WERI-Rb-1 (cell line): ENCODE results near the gene DEPP1.

Experiments
- DNase-seq: peaks from one replicate; pipeline ENCODE4 v3.0.0-alpha.2; 2020
- H3K27ac ChIP-seq: fragments of 250-450 bp; sonication (Bioruptor Pico); 2 replicates; pipeline ENCODE4 v1.5.1; 2020; ENCODE audit warnings: mild to moderate bottlenecking, moderate library complexity
- H3K27me3 ChIP-seq: fragments of 250-450 bp; sonication (Bioruptor Pico); 2 replicates; pipeline ENCODE4 v1.5.1; 2021; ENCODE audit warnings: mild to moderate bottlenecking, low read depth, moderate library complexity; ENCODE audit not compliant: insufficient read depth, severe bottlenecking
- H3K36me3 ChIP-seq: fragments of 250-450 bp; sonication (Bioruptor Pico); 2 replicates; pipeline ENCODE4 v1.5.1; 2020; ENCODE audit warnings: mild to moderate bottlenecking, moderate library complexity
- H3K4me3 ChIP-seq: 2 replicates; pipeline ENCODE4 v1.5.1; 2011; ENCODE audit warnings: low read depth, mild to moderate bottlenecking, control low read depth, low read length
- H3K9me3 ChIP-seq: fragments of 250-450 bp; sonication (Bioruptor Pico); 2 replicates; pipeline ENCODE4 v1.5.1; 2021; ENCODE audit warnings: mild to moderate bottlenecking, moderate library complexity; ENCODE audit not compliant: severe bottlenecking
- CTCF ChIP-seq: IDR thresholded peaks from 2 replicates; pipeline ENCODE4 v1.5.1; 2011; ENCODE audit warnings: low read depth, mild to moderate bottlenecking, control low read depth, inconsistent platforms, low read length

Gene DEPP1

GRCh38 chr10:44986670-44987069, 8.1 kb upstream of the DEPP1 start:
- no peaks in the 10 kb centered on the region for H3K27me3 ChIP-seq
- no peak overlapping the region for H3K4me3 ChIP-seq

DNA sequence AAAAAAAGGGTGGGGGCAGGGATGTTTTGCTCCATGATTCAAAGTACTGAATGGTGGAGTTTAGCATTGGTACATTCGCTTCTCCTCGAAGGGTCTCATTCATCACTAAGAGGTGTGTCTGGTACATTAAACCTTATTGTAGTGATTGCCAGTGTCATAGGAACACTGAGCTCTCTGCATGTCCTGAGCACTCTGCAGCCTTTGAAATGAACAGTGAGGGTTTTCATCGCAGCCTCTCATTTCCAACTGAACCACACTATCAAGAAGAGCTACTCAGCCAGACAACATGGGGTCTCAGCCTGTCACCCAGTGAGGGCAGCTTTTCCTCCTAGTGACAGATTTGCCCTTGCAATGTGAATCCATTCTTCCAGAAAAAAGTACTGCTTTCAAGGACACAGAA, 7.6 kb upstream of the DEPP1 start:
- Histone ChIP-seq H3K27me3 (no peaks in the 10 kb centered on the region), H3K27ac (no peak overlapping the region)

More at GRCh38 chr10:44986670-44987069, 8.1 kb upstream of the DEPP1 start:
- DNase-seq, result no peak
- no peak for TF ChIP-seq CTCF
- Histone ChIP-seq H3K9me3 (no peaks in the 10 kb centered on the region), H3K27ac (no peak overlapping the region), H3K36me3 (no peaks in the 10 kb centered on the region)

DNA sequence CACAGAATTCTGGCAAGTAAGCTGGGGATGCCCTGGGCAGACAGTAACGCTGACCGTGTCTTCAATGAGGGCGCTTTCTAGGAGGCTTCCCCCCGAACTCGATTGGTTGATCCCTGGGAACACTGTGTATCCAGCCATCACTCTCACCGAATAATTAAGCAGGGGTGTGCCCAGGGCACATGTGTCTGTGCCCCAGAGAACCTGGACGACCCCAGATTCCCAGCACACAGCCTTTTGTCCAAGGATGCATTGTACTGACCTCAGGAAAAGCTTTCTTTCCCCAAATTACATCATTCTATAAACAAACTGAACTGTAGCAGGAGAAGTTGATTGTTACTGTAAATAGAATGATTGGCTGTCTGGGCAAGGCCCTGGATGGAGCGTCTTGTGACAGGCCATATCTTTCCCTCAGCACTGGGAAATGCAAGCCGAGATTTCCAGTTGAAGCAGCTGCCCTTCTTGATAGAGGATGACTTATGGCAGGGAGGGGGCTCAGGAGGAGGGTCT, 6.6 kb upstream of the DEPP1 start:
- Histone ChIP-seq H3K9me3 (no peaks in the 10 kb centered on the region), H3K4me3 (no peak overlapping the region), H3K27ac (no peak overlapping the region), H3K36me3 (no peaks in the 10 kb centered on the region), H3K27me3 (no peaks in the 10 kb centered on the region)
- DNase-seq, result no peak
- no peak for TF ChIP-seq CTCF

More for the DNA sequence above, 7.6 kb upstream of the DEPP1 start:
- H3K4me3 ChIP-seq, result no peak overlapping the region
- TF ChIP-seq CTCF, result no peak
- H3K36me3 ChIP-seq, result no peaks in the 10 kb centered on the region
- DNase-seq, result no peak
- H3K9me3 ChIP-seq, result no peaks in the 10 kb centered on the region

DNA sequence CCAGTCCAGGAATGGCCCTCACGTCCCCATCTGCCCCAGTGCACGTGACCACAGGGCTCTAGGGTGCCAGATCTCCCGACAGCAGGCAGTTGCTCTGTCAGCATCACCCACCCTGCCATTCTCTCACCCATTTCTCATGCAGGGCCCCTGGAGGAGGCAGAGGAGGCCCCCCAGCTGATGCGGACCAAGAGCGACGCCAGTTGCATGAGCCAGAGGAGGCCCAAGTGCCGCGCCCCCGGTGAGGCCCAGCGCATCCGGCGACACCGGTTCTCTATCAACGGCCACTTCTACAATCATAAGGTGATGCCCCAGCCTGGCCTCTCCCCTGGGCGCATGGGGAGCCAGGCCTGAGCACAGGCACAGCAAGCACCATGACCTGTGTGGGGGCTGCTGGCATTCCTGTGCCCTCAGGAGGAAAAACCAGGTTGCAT, 6.1 kb upstream of the DEPP1 start:
- no peak for DNase-seq
- Histone ChIP-seq H3K27ac (no peak overlapping the region), H3K36me3 (no peaks in the 10 kb centered on the region), H3K9me3 (no peaks in the 10 kb centered on the region), H3K4me3 (no peak overlapping the region), H3K27me3 (no peaks in the 10 kb centered on the region)
- TF ChIP-seq CTCF, result no peak

DNA sequence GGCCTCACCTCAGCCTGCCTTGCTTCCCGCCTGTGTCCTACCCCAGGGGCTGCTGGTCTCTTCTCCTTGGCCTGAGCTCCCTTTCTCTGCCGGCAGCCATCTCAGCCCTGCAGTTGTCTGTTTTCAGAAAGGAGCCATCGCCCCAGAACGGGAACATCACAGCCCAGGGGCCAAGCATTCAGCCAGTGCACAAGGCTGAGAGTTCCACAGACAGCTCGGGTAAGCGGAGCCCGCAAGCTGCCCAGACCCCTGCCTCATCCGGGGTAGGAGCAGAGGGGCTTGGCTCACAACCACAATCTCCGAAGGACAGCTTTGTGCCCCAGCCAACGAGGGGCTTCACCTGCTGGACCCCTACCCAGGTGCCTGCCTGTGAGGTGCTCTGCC, 5.3 kb upstream of the DEPP1 start:
- no peak overlapping the region for H3K27ac ChIP-seq
- no peak for TF ChIP-seq CTCF
- DNase-seq, result no peak
- no peaks in the 10 kb centered on the region for H3K36me3 ChIP-seq
- H3K4me3 ChIP-seq, result no peak overlapping the region
- H3K27me3 ChIP-seq, result no peaks in the 10 kb centered on the region
- no peaks in the 10 kb centered on the region for H3K9me3 ChIP-seq

DNA sequence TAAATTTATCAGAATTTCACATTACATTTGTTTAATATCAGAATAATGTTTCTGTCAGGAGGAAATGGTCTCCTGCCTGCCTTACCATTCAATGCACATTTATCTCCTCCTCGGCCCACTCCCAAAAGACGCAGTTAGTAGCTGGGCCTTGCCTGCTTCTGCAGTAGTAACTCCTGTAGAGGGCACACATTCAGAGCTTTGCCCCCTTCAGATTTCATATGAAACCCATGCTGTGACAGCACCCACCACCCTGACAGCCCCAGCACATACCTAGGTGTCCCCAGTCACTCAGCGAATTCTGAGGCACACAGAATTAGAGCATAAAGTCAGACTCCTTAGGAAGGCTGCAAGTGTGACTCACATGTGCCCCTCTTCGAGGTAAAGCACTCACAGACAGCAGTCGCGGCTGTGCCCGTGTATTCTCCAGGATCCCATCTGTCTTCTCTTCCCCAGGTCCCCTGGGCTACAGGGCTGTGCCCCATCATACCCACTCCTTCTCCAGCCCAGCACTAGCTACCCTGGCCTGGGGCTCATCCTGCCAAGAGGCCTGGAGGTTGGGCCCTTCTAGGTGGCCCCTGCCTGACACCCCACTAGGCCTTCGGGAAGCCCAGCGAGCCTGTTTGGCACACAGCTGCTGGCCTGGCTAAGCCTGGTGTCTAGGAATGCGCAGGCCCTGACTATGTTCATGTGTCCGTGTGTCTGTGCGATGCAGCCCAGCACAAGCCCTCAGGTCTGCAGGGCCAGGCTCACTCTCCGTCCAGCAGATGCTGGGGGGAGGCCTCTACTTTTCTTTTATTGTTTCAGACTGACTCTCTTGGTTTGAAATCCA, 4.7 kb upstream of the DEPP1 start:
- DNase-seq, result no peak
- Histone ChIP-seq H3K36me3 (no peaks in the 10 kb centered on the region), H3K27me3 (no peaks in the 10 kb centered on the region), H3K9me3 (no peaks in the 10 kb centered on the region), H3K27ac (no peak overlapping the region), H3K4me3 (no peak overlapping the region)
- no peak for TF ChIP-seq CTCF
